SK-N-SH treated with all-trans-retinoic acid at 6 μM for 48 hours (cell line): ENCODE results near the gene PTRH2.

Experiments used
- ARNTL ChIP-seq: fragments of 450-650 bp; formaldehyde crosslinking; IDR thresholded peaks from 2 replicates; pipeline ENCODE4 v1.5.0; 2020; ENCODE audit warnings: low read depth, mild to moderate bottlenecking, moderate library complexity, borderline replicate concordance
- BACH2 ChIP-seq: fragments of 250-450 bp; sonication (Bioruptor Pico); IDR thresholded peaks from 2 replicates; pipeline ENCODE4 v1.9.0; 2021; ENCODE audit warnings: mild to moderate bottlenecking, borderline replicate concordance
- GLIS3 ChIP-seq: fragments of 250-450 bp; sonication (Bioruptor Pico); IDR thresholded peaks from 2 replicates; pipeline ENCODE4 v1.5.0; 2020; ENCODE audit warnings: mild to moderate bottlenecking, moderate library complexity
- OSR1 ChIP-seq: fragments of 250-450 bp; sonication (Bioruptor Pico); IDR thresholded peaks from 2 replicates; pipeline ENCODE4 v1.8.0; 2022; ENCODE audit warnings: moderate library complexity, mild to moderate bottlenecking, inconsistent platforms
- TF ChIP-seq, protein P1 (sequence below): fragments of 250-450 bp; sonication (Bioruptor Pico); IDR thresholded peaks from 2 replicates; pipeline ENCODE4 v1.5.1; 2020; ENCODE audit warnings: low read depth, mild to moderate bottlenecking, moderate library complexity

DNA sequence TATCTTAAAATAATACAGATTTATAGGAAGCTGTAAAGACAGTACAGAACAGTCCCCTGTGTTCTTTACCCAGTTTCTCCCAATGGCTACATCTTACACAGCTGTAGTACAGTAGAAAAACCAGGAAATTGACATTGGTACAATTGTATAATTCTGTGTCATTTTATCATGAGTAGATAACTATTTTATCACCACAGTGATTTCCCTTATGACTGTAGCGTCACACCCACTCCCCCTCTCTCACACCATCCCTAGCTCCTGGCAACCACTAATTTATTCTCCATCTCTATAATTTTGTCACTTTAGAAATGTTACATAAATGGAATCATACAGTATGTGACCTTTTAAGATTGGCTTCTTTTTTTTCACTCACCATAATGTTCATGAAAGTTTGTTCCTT lies 56.6 kb downstream of the PTRH2 start:
- TF ChIP-seq GLIS3 (CRISPR knock-in tag) (no peak), ARNTL (CRISPR knock-in tag) (no peak), BACH2 (CRISPR knock-in tag) (no peak), OSR1 (CRISPR knock-in tag) (no peak)
- TF ChIP-seq, protein P1, sequence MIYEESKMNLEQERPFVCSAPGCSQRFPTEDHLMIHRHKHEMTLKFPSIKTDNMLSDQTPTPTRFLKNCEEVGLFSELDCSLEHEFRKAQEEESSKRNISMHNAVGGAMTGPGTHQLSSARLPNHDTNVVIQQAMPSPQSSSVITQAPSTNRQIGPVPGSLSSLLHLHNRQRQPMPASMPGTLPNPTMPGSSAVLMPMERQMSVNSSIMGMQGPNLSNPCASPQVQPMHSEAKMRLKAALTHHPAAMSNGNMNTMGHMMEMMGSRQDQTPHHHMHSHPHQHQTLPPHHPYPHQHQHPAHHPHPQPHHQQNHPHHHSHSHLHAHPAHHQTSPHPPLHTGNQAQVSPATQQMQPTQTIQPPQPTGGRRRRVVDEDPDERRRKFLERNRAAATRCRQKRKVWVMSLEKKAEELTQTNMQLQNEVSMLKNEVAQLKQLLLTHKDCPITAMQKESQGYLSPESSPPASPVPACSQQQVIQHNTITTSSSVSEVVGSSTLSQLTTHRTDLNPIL = no peak
